Left lung (tissue), 10 donors: Measurements from ENCODE around the gene MERTK. TPM values are rescaled to one million over a fixed set of nuclear protein-coding genes. Genes with fewer than 3 reads are reported as not detected.

Source experiments
- ATAC-seq: fragments of 200-7000 bp; cut with Tn5 transposase; one replicate; pipeline ENCODE4 v1.9.1; 2020; ENCODE audit warnings: moderate library complexity
- DNase-seq, 4 donors: peaks; one replicate each; pipeline ENCODE4 v3.0.0-alpha.2; 2013 to 2020
- H3K27ac ChIP-seq, 2 donors: fragments of 200-600 bp; sonication (generic) in 1 of 2; one replicate each; pipeline versions ENCODE4 v1.5.0 to v1.8.0; 2020 to 2021
- H3K27me3 ChIP-seq, 2 donors: fragments of 200-600 bp; sonication (generic) in 1 of 2; one replicate each; pipeline versions ENCODE4 v1.5.0 to v1.8.0; 2020 to 2021
- H3K36me3 ChIP-seq, 2 donors: fragments of 200-600 bp; sonication (generic) in 1 of 2; one replicate each; pipeline versions ENCODE4 v1.5.0 to v1.8.0; 2020 to 2021
- H3K4me1 ChIP-seq, 2 donors: fragments of 200-600 bp; one replicate each; pipeline ENCODE4 v1.8.0; 2021
- H3K4me3 ChIP-seq, 2 donors: fragments of 200-600 bp; sonication (generic) in 1 of 2; one replicate each; pipeline versions ENCODE4 v1.5.0 to v1.8.0; 2020 to 2021; ENCODE audit warnings: mild to moderate bottlenecking in 1 of 2
- H3K9me3 ChIP-seq, 2 donors: fragments of 200-600 bp; sonication (generic) in 1 of 2; one replicate each; pipeline versions ENCODE4 v1.5.0 to v1.8.0; 2020 to 2021
- intact Hi-C, 2 donors: fragments of 100-400 bp; cut with DNase I; formaldehyde crosslinking; loops; one replicate each; pipeline versions ENCODE4 v1.11.2 to v1.14.2; 2022
- polyA plus RNA-seq, 6 donors: library from polyadenylated mRNA; unstranded; fragments of 120-200 nt; gene quantifications; one replicate each; pipeline ENCODE4 v1.2.1, GENCODE V29; 2013; ENCODE audit not compliant: insufficient read length in 6 of 6
- total RNA-seq, 2 donors: library from RNA; stranded (reverse); fragmentation: NEBNext Ultra II Directional; extraction: Animal tissue kit (Norgen Biotek cat#: 25700); gene quantifications; one replicate each; pipeline ENCODE4 v1.2.1, GENCODE V29; 2021
- TF ChIP-seq, protein P1 (sequence below), 2 donors: fragments of 200-600 bp; sonication (generic) in 1 of 2; IDR thresholded peaks; one replicate each; pipeline versions ENCODE4 v1.5.0 to v1.8.0; 2021; ENCODE audit warnings: antibody characterized with exemption in 2 of 2
- donor health status: DM: no; HTN: yes; CAD: no.
- donor health status: DM: no; HTN: no; CAD: no.

MERTK gene
- total and polyA plus RNA-seq, 8 donors, result 15.3 to 42.8 (median 19.8) TPM

- peaks cover 0 to 41% of the 10 kb centered on the region in 2 donors for H3K36me3 ChIP-seq
- no peak overlapping the region for H3K27ac ChIP-seq
- H3K9me3 ChIP-seq, result no peaks in the 10 kb centered on the region
- H3K4me1 ChIP-seq, result peaks cover 0 to 19% of the 10 kb centered on the region in 2 donors
- ATAC-seq (no peak), DNase-seq (no peak)
- TF ChIP-seq, protein P1, sequence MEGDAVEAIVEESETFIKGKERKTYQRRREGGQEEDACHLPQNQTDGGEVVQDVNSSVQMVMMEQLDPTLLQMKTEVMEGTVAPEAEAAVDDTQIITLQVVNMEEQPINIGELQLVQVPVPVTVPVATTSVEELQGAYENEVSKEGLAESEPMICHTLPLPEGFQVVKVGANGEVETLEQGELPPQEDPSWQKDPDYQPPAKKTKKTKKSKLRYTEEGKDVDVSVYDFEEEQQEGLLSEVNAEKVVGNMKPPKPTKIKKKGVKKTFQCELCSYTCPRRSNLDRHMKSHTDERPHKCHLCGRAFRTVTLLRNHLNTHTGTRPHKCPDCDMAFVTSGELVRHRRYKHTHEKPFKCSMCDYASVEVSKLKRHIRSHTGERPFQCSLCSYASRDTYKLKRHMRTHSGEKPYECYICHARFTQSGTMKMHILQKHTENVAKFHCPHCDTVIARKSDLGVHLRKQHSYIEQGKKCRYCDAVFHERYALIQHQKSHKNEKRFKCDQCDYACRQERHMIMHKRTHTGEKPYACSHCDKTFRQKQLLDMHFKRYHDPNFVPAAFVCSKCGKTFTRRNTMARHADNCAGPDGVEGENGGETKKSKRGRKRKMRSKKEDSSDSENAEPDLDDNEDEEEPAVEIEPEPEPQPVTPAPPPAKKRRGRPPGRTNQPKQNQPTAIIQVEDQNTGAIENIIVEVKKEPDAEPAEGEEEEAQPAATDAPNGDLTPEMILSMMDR (IDR thresholded peaks at IDR 0.05), result no peak
- H3K4me3 ChIP-seq, result no peak overlapping the region
- no peaks in the 10 kb centered on the region for H3K27me3 ChIP-seq
- intact Hi-C loops, result no loop called here
Measured at GRCh38 chr2:112018846-112019245, 120.4 kb downstream of the MERTK start.

GRCh38 chr2:112019569-112019982 lies 121.2 kb downstream of the MERTK start:
- peak; percentile 42 for ATAC-seq
- Histone ChIP-seq H3K27ac (no peak overlapping the region), H3K4me3 (no peak overlapping the region), H3K27me3 (no peaks in the 10 kb centered on the region), H3K9me3 (no peaks in the 10 kb centered on the region), H3K36me3 (peaks cover 0 to 40% of the 10 kb centered on the region in 2 donors), H3K4me1 (peaks cover 0 to 19% of the 10 kb centered on the region in 2 donors)
- intact Hi-C loops, result no loop called here
- DNase-seq, result no peak
- TF ChIP-seq, protein P1 (IDR thresholded peaks at IDR 0.05), result no peak

GRCh38 chr2:112020561-112020960 lies 122.2 kb downstream of the MERTK start:
- peaks cover 0 to 19% of the 10 kb centered on the region in 2 donors for H3K4me1 ChIP-seq
- no peak overlapping the region for H3K4me3 ChIP-seq
- no peak overlapping the region for H3K27ac ChIP-seq
- DNase-seq (no peak), ATAC-seq (no peak)
- TF ChIP-seq, protein P1 (IDR thresholded peaks at IDR 0.05), result no peak
- intact Hi-C loops, result no loop called here
- H3K9me3 ChIP-seq, result no peaks in the 10 kb centered on the region
- no peaks in the 10 kb centered on the region for H3K27me3 ChIP-seq
- H3K36me3 ChIP-seq, result peaks cover 0 to 42% of the 10 kb centered on the region in 2 donors

- Histone ChIP-seq H3K4me3 (no peak overlapping the region), H3K27ac (no peak overlapping the region), H3K4me1 (peaks cover 0 to 19% of the 10 kb centered on the region in 2 donors), H3K36me3 (peaks cover 0 to 42% of the 10 kb centered on the region in 2 donors), H3K27me3 (no peaks in the 10 kb centered on the region), H3K9me3 (no peaks in the 10 kb centered on the region)
- intact Hi-C loops, result no loop called here
- DNase-seq (no peak), ATAC-seq (no peak)
- TF ChIP-seq, protein P1 (IDR thresholded peaks at IDR 0.05), result no peak
Measured at GRCh38 chr2:112021290-112021689, 122.9 kb downstream of the MERTK start.

- TF ChIP-seq, protein P1 (IDR thresholded peaks at IDR 0.05), result no peak
- Histone ChIP-seq H3K4me1 (peaks cover 0 to 19% of the 10 kb centered on the region in 2 donors), H3K36me3 (peaks cover 0 to 39% of the 10 kb centered on the region in 2 donors), H3K9me3 (no peaks in the 10 kb centered on the region), H3K27me3 (no peaks in the 10 kb centered on the region), H3K27ac (no peak overlapping the region), H3K4me3 (no peak overlapping the region)
- peak; percentile 55 for ATAC-seq
- intact Hi-C loops, result no loop called here
- DNase-seq, result no peak
Measured at GRCh38 chr2:112021781-112022231, 123.4 kb downstream of the MERTK start.
